GM23248 (cell line): ENCODE data around the gene ABLIM3. TPM values are rescaled to one million over a fixed set of nuclear protein-coding genes. Genes with fewer than 3 reads are reported as not detected.

Experiments used
- DNase-seq: peaks from one replicate; pipeline ENCODE4 v3.0.0-alpha.2; 2015
- H2AFZ ChIP-seq: fragments of 200-600 bp; sonication (generic); 2 replicates; pipeline ENCODE4 v1.6.1; 2016; ENCODE audit warnings: antibody characterized with exemption
- H3F3A ChIP-seq: fragments of 200-600 bp; sonication (generic); 2 replicates; pipeline ENCODE4 v1.6.1; 2016; ENCODE audit warnings: mild to moderate bottlenecking, antibody characterized with exemption, mixed run types; ENCODE audit not compliant: insufficient read depth
- H3K27ac ChIP-seq: fragments of 200-600 bp; sonication (generic); 2 replicates; pipeline ENCODE4 v1.5.1; 2016; ENCODE audit warnings: mild to moderate bottlenecking
- H3K27me3 ChIP-seq: fragments of 200-600 bp; sonication (generic); replicated peaks from 2 replicates; pipeline ENCODE4 v1.6.1; 2016; ENCODE audit warnings: mild to moderate bottlenecking; ENCODE audit not compliant: insufficient read depth
- H3K36me3 ChIP-seq: fragments of 200-600 bp; sonication (generic); 2 replicates; pipeline ENCODE4 v1.6.1; 2016; ENCODE audit warnings: low read depth, mild to moderate bottlenecking
- H3K4me1 ChIP-seq: fragments of 200-600 bp; sonication (generic); 2 replicates; pipeline ENCODE4 v1.6.1; 2016; ENCODE audit warnings: mild to moderate bottlenecking; ENCODE audit not compliant: insufficient read depth
- H3K4me2 ChIP-seq: fragments of 200-600 bp; sonication (generic); one replicate; pipeline ENCODE4 v1.6.1; 2016; ENCODE audit warnings: mild to moderate bottlenecking; ENCODE audit not compliant: unreplicated experiment
- H3K4me3 ChIP-seq: fragments of 200-600 bp; sonication (generic); 2 replicates; pipeline ENCODE4 v1.5.1; 2016; ENCODE audit warnings: mild to moderate bottlenecking
- H3K79me2 ChIP-seq: fragments of 200-600 bp; sonication (generic); 2 replicates; pipeline ENCODE4 v1.6.1; 2016; ENCODE audit warnings: mild to moderate bottlenecking; ENCODE audit not compliant: insufficient read depth
- H3K9ac ChIP-seq: fragments of 200-600 bp; sonication (generic); 2 replicates; pipeline ENCODE4 v1.6.1; 2016; ENCODE audit warnings: mild to moderate bottlenecking
- H3K9me2 ChIP-seq: fragments of 200-600 bp; sonication (generic); 2 replicates; pipeline ENCODE4 v1.6.1; 2016; ENCODE audit warnings: mixed run types, mild to moderate bottlenecking, moderate library complexity; ENCODE audit not compliant: insufficient read depth
- H3K9me3 ChIP-seq: fragments of 200-600 bp; sonication (generic); one replicate; pipeline ENCODE4 v1.6.1; 2017; ENCODE audit warnings: low read depth
- H4K20me1 ChIP-seq: fragments of 200-600 bp; sonication (generic); 2 replicates; pipeline ENCODE4 v1.6.0; 2016; ENCODE audit not compliant: insufficient read depth
- EZH2 ChIP-seq: fragments of 200-600 bp; sonication (generic); IDR thresholded peaks from 2 replicates; pipeline ENCODE4 v1.6.1; 2018; ENCODE audit warnings: antibody characterized with exemption, mild to moderate bottlenecking; ENCODE audit not compliant: insufficient read depth, poor library complexity, severe bottlenecking
- EZH2phosphoT487 ChIP-seq: fragments of 200-600 bp; sonication (generic); IDR thresholded peaks from 2 replicates; pipeline ENCODE4 v1.6.1; 2018; ENCODE audit warnings: antibody characterized with exemption, moderate library complexity, mild to moderate bottlenecking, low read depth; ENCODE audit not compliant: insufficient read depth
- WGBS, 2 experiments: methylation state at CpG; one replicate each; pipeline ENCODE4 v1.1.6; 2015 to 2017; ENCODE audit warnings: low lambda C conversion rate in 2 of 2, low coverage in 1 of 2; ENCODE audit errors: missing lambda C conversion rate in 2 of 2; 5-methylcytosine and 5-hydroxymethylcytosine counted together
- in situ Hi-C: fragments of 300-500 bp; cut with MboI; formaldehyde crosslinking; loops from 2 replicates; pipeline ENCODE4 v1.15.0; 2020
- polyA plus RNA-seq: library from polyadenylated mRNA; unstranded; fragments of >200 nt; fragmentation: Nextera tagmentation; extraction: Ambion mirVana; gene quantifications from 2 replicates; pipeline ENCODE4 v1.2.1, GENCODE V29; 2016
- total RNA-seq: library from RNA; depleted of rRNA; stranded (reverse); fragments of >200 nt; shearing (Covaris generic); gene quantifications from 2 replicates; pipeline ENCODE4 v1.2.3, GENCODE V29; 2014

ABLIM3 gene
- total and polyA plus RNA-seq, 2 experiments from 2014 or later, result 7.9 to 11.4 TPM

GRCh38 chr5:149219584-149219983, 78.3 kb downstream of the ABLIM3 start:
- no peak overlapping the region for H2AFZ ChIP-seq
- H3K36me3 ChIP-seq, result no peaks in the 10 kb centered on the region
- no peak overlapping the region for H3K4me2 ChIP-seq

GRCh38 chr5:149220750-149221149, 79.5 kb downstream of the ABLIM3 start:
- Histone ChIP-seq H2AFZ (no peak overlapping the region), H3F3A (no peaks in the 10 kb centered on the region), H3K79me2 (no peaks in the 10 kb centered on the region), H3K36me3 (no peaks in the 10 kb centered on the region), H3K4me3 (no peak overlapping the region), H3K27me3 (no peaks in the 10 kb centered on the region), H3K9ac (no peak overlapping the region), H3K4me2 (no peak overlapping the region), H3K27ac (no peak overlapping the region), H3K9me2 (no peaks in the 10 kb centered on the region), H4K20me1 (no peaks in the 10 kb centered on the region), H3K9me3 (no peaks in the 10 kb centered on the region), H3K4me1 (peaks cover 8% of the 10 kb centered on the region)
- TF ChIP-seq EZH2phosphoT487 (no peak), EZH2 (no peak)
- DNase-seq, result no peak
- WGBS, 2 experiments, result 83 to 89% methylated on average over 2 of the region's 2 CpGs
- in situ Hi-C loops, result no loop called here

More at GRCh38 chr5:149219584-149219983, 78.3 kb downstream of the ABLIM3 start:
- TF ChIP-seq EZH2phosphoT487 (no peak), EZH2 (no peak)
- H4K20me1 ChIP-seq, result no peaks in the 10 kb centered on the region
- peaks cover 19% of the 10 kb centered on the region for H3K4me1 ChIP-seq
- no peaks in the 10 kb centered on the region for H3F3A ChIP-seq
- H3K4me3 ChIP-seq, result no peak overlapping the region
- in situ Hi-C loops, result no loop called here
- H3K9ac ChIP-seq, result no peak overlapping the region
- 100% methylated on average over 1 of the region's 1 CpG for WGBS, 2 experiments
- H3K9me2 ChIP-seq, result no peaks in the 10 kb centered on the region
- no peak for DNase-seq
- no peaks in the 10 kb centered on the region for H3K27me3 ChIP-seq
- no peaks in the 10 kb centered on the region for H3K79me2 ChIP-seq
- no peaks in the 10 kb centered on the region for H3K9me3 ChIP-seq
- no peak overlapping the region for H3K27ac ChIP-seq

GRCh38 chr5:149221326-149221725, 80.0 kb downstream of the ABLIM3 start:
- H4K20me1 ChIP-seq, result no peaks in the 10 kb centered on the region
- no peak overlapping the region for H3K4me3 ChIP-seq
- no peak overlapping the region for H3K4me2 ChIP-seq
- no peak for DNase-seq
- in situ Hi-C loops, result no loop called here
- TF ChIP-seq EZH2phosphoT487, result no peak
- no peak for TF ChIP-seq EZH2
- H3K36me3 ChIP-seq, result no peaks in the 10 kb centered on the region
- H3K9me2 ChIP-seq, result no peaks in the 10 kb centered on the region
- no peak overlapping the region for H3K27ac ChIP-seq
- WGBS, 2 experiments, result 38 to 46% methylated on average over 1 of the region's 1 CpG
- H3K4me1 ChIP-seq, result peaks cover 4% of the 10 kb centered on the region; the same call in 1 of the 2 replicates
- H3K79me2 ChIP-seq, result no peaks in the 10 kb centered on the region
- no peaks in the 10 kb centered on the region for H3K27me3 ChIP-seq
- H3K9ac ChIP-seq, result no peak overlapping the region
- H3K9me3 ChIP-seq, result no peaks in the 10 kb centered on the region
- no peaks in the 10 kb centered on the region for H3F3A ChIP-seq
- H2AFZ ChIP-seq, result no peak overlapping the region

GRCh38 chr5:149221731-149222342, 80.5 kb downstream of the ABLIM3 start:
- Histone ChIP-seq H3K9ac (no peak overlapping the region), H3K4me3 (no peak overlapping the region), H3K4me1 (peaks cover 4% of the 10 kb centered on the region), H3K27ac (no peak overlapping the region), H3K27me3 (no peaks in the 10 kb centered on the region), H2AFZ (no peak overlapping the region), H3F3A (no peaks in the 10 kb centered on the region), H4K20me1 (no peaks in the 10 kb centered on the region), H3K9me3 (no peaks in the 10 kb centered on the region), H3K36me3 (no peaks in the 10 kb centered on the region), H3K79me2 (no peaks in the 10 kb centered on the region), H3K9me2 (no peaks in the 10 kb centered on the region), H3K4me2 (no peak overlapping the region)
- no peak for DNase-seq
- in situ Hi-C loops, result no loop called here
- TF ChIP-seq EZH2phosphoT487 (no peak), EZH2 (no peak)
- WGBS, 2 experiments, result 94 to 96% methylated on average over 4 of the region's 4 CpGs
